B cell (primary cell): Measurements from ENCODE around the gene PIP. TPM values are rescaled to one million over a fixed set of nuclear protein-coding genes. Genes with fewer than 3 reads are reported as not detected.
A peak's percentile ranks its signal among the peaks of the same experiment; 100 is the strongest.
"Not testable (repeated sequence)": the region's sequence is repeated elsewhere in the genome, so short reads cannot be mapped to it uniquely, and the experiment has no call there.

Experiments
- ATAC-seq: fragments of 200-7000 bp; cut with Tn5 transposase; one replicate; pipeline ENCODE4 v1.10.0; 2021; ENCODE audit warnings: low read depth, mild to moderate bottlenecking, moderate number of reproducible peaks, moderate library complexity
- CTCF ChIA-PET: fragments of 350-600 bp; sonication (Branson Sonifier 250); formaldehyde crosslinking; loops from one replicate; lab custom pipeline; 2021; ENCODE audit warnings: antibody characterized with exemption, inconsistent platforms; lab: Charles Lee
- POLR2A ChIA-PET: fragments of 350-600 bp; sonication (Branson Sonifier 250); formaldehyde crosslinking; loops from one replicate; lab custom pipeline; 2021; ENCODE audit warnings: antibody characterized with exemption; lab: Charles Lee
- DNase-seq: peaks from one replicate; pipeline ENCODE4 v3.0.0; 2013
- H2AFZ ChIP-seq: 2 replicates; pipeline ENCODE4 v1.6.1; 2012; ENCODE audit warnings: mild to moderate bottlenecking, low read depth, low read length; ENCODE audit not compliant: insufficient read depth, poor library complexity, severe bottlenecking
- H3K27ac ChIP-seq, 2 donors: 1 replicate in 1 of 2; 2 replicates in 1 of 2; pipeline ENCODE4 v1.5.1; 2012 to 2013; ENCODE audit warnings: low read length in 2 of 2, mild to moderate bottlenecking in 2 of 2, moderate library complexity in 1 of 2
- H3K27me3 ChIP-seq, 4 experiments: fragments of 200-600 bp in 1 of 4; sonication (generic) in 1 of 4; replicated peaks in 1 of 4; 1 replicate in 2 of 4; 2 replicates in 2 of 4; pipeline versions ENCODE4 v1.6.1 to v1.7.0; 2013 to 2016; ENCODE audit warnings: low read length in 3 of 4, mild to moderate bottlenecking in 2 of 4, mixed read lengths in 1 of 4, moderate library complexity in 1 of 4; ENCODE audit not compliant: insufficient read depth in 4 of 4, control insufficient read depth in 3 of 4; ENCODE audit errors: control extremely low read depth in 1 of 4
- H3K36me3 ChIP-seq, 2 experiments: replicated peaks in 1 of 2; 1 replicate in 1 of 2; 2 replicates in 1 of 2; pipeline versions ENCODE4 v1.6.1 to v1.7.1; 2013; ENCODE audit warnings: low read length in 1 of 2; ENCODE audit not compliant: insufficient read depth in 2 of 2, control insufficient read depth in 1 of 2; ENCODE audit errors: control extremely low read depth in 1 of 2, extremely low read depth in 1 of 2
- H3K4me1 ChIP-seq, 2 donors: fragments of 200-600 bp in 1 of 2; sonication (generic) in 1 of 2; 1 replicate in 1 of 2; 2 replicates in 1 of 2; pipeline versions ENCODE4 v1.5.1 to v1.6.1; 2013 to 2017; ENCODE audit warnings: low read length in 2 of 2; ENCODE audit not compliant: control insufficient read depth in 2 of 2, insufficient read depth in 2 of 2
- H3K4me2 ChIP-seq: replicated peaks from 2 replicates; pipeline ENCODE3; 2012; ENCODE audit warnings: mild to moderate bottlenecking, low read depth, low read length; ENCODE audit not compliant: poor library complexity, severe bottlenecking
- H3K4me3 ChIP-seq, 5 experiments: fragments of 200-600 bp in 1 of 5; sonication (generic) in 1 of 5; 1 replicate in 3 of 5; 2 replicates in 2 of 5; pipeline versions ENCODE4 v1.5.1 to v1.7.0; 2011 to 2016; ENCODE audit warnings: low read length in 4 of 5, mild to moderate bottlenecking in 4 of 5, low read depth in 2 of 5, control low read depth in 1 of 5, moderate library complexity in 1 of 5; ENCODE audit not compliant: insufficient read depth in 1 of 5; ENCODE audit errors: control extremely low read depth in 1 of 5, extremely low read depth in 1 of 5
- H3K79me2 ChIP-seq: fragments of 200-600 bp; sonication (generic); one replicate; pipeline ENCODE4 v1.6.0; 2016; ENCODE audit warnings: low read length; ENCODE audit not compliant: control insufficient read depth, insufficient read depth
- H3K9ac ChIP-seq: fragments of 200-600 bp; sonication (generic); 2 replicates; pipeline ENCODE4 v1.6.1; 2017; ENCODE audit warnings: mild to moderate bottlenecking, low read length, moderate library complexity
- H3K9me3 ChIP-seq, 3 donors: one replicate each; pipeline versions ENCODE4 v1.6.1 to v1.7.1; 2013; ENCODE audit warnings: low read length in 2 of 3; ENCODE audit not compliant: control insufficient read depth in 2 of 3, insufficient read depth in 1 of 3; ENCODE audit errors: control extremely low read depth in 1 of 3
- H4K20me1 ChIP-seq: 2 replicates; pipeline ENCODE4 v1.6.0; 2012; ENCODE audit warnings: mild to moderate bottlenecking, low read length; ENCODE audit not compliant: insufficient read depth, control insufficient read depth, poor library complexity, severe bottlenecking
- H3K27ac Mint-ChIP-seq: one replicate; pipeline ENCODE4 v1.8.0; 2021; ENCODE audit warnings: mixed read lengths
- H3K27me3 Mint-ChIP-seq: one replicate; pipeline ENCODE4 v1.8.0; 2021; ENCODE audit warnings: mixed read lengths
- H3K4me1 Mint-ChIP-seq: one replicate; pipeline ENCODE4 v1.8.0; 2021; ENCODE audit warnings: mixed read lengths
- H3K4me3 Mint-ChIP-seq: one replicate; pipeline ENCODE4 v1.8.0; 2021; ENCODE audit warnings: mixed read lengths
- H3K9me3 Mint-ChIP-seq: one replicate; pipeline ENCODE4 v1.8.0; 2022; ENCODE audit warnings: mixed read lengths; ENCODE audit not compliant: insufficient read depth
- CTCF ChIP-seq: fragments of 200-600 bp; IDR thresholded peaks from one replicate; pipeline ENCODE4 v1.8.0; 2022; ENCODE audit warnings: antibody characterized with exemption, mild to moderate bottlenecking
- EZH2 ChIP-seq: IDR thresholded peaks from 2 replicates; pipeline ENCODE4 v1.6.1; 2012; ENCODE audit warnings: borderline replicate concordance, low read depth, mild to moderate bottlenecking, moderate library complexity, low read length; ENCODE audit not compliant: insufficient read depth, poor library complexity, severe bottlenecking
- WGBS: methylation state at CpG from one replicate; pipeline ENCODE4 v1.1.5; 2013; ENCODE audit warnings: missing lambda C conversion rate; ENCODE audit not compliant: insufficient coverage; 5-methylcytosine and 5-hydroxymethylcytosine counted together
- intact Hi-C: fragments of 100-400 bp; cut with micrococcal nuclease; formaldehyde crosslinking; loops from one replicate; pipeline ENCODE4 v1.10.0; 2022
- polyA minus RNA-seq: library from RNA; depleted of rRNA, polyadenylated mRNA; stranded (reverse); fragments of >200 nt; gene quantifications from 2 replicates; pipeline ENCODE4 v1.2.3, GENCODE V29; 2012
- polyA plus RNA-seq: library from polyadenylated mRNA; depleted of rRNA; stranded (reverse); fragments of >200 nt; gene quantifications from 2 replicates; pipeline ENCODE4 v1.2.3, GENCODE V29; 2012
- total RNA-seq, 2 donors: library from RNA; stranded (reverse); fragments of 120-200 nt in 1 of 2; gene quantifications; 1 replicate in 1 of 2; 2 replicates in 1 of 2; pipeline versions ENCODE4 v1.2.3 to v1.2.4, GENCODE V29; 2013 to 2022

The PIP gene
- total RNA-seq (not detected in 2 replicates), polyA plus RNA-seq (not detected in 2 replicates), polyA minus RNA-seq (not detected in 2 replicates)
- total RNA-seq (2013), result 0.12 TPM

GRCh38 chr7:143131781-143132180, at the start of gene PIP:
TSS of gene PIP (plus strand) at chr7:143132077. CDS start at chr7:143132117, 40 bp downstream.
- POLR2A ChIA-PET, result no interaction called here
- no peak within 1 kb of the TSS for H3K27ac Mint-ChIP-seq
- WGBS, result 83% methylated on average over 2 of the region's 4 CpGs
- H3K27me3 Mint-ChIP-seq, result no peaks in the 10 kb centered on the region
- H3K4me3 Mint-ChIP-seq, result no peak within 1 kb of the TSS
- H4K20me1 ChIP-seq, result no peaks in the 10 kb centered on the region
- peaks cover 0 to 3% of the 10 kb centered on the region in 2 donors for H3K4me1 ChIP-seq
- H2AFZ ChIP-seq, result no peak within 1 kb of the TSS
- no peak within 1 kb of the TSS for H3K4me2 ChIP-seq
- no peaks in the 10 kb centered on the region for H3K36me3 ChIP-seq
- intact Hi-C loops, result no loop called here
- CTCF ChIA-PET, result interaction anchor here (1.1 kb wide), 1 partner anchor 83 kb away, joined by 3 read pairs; no protein-coding TSS in a partner anchor
- no peak within 1 kb of the TSS for H3K9ac ChIP-seq
- H3K9me3 Mint-ChIP-seq, result no peaks in the 10 kb centered on the region
- H3K79me2 ChIP-seq, result no peaks in the 10 kb centered on the region
- peaks cover 19% of the 10 kb centered on the region for H3K4me1 Mint-ChIP-seq
- no peaks in the 10 kb centered on the region for H3K9me3 ChIP-seq
- DNase-seq, result no peak
- TF ChIP-seq EZH2 (no peak), CTCF (no peak)
- H3K4me3 ChIP-seq, result no peak within 1 kb of the TSS
- no peak within 1 kb of the TSS for H3K27ac ChIP-seq
- no peak for ATAC-seq
- H3K27me3 ChIP-seq, result no peaks in the 10 kb centered on the region

DNA sequence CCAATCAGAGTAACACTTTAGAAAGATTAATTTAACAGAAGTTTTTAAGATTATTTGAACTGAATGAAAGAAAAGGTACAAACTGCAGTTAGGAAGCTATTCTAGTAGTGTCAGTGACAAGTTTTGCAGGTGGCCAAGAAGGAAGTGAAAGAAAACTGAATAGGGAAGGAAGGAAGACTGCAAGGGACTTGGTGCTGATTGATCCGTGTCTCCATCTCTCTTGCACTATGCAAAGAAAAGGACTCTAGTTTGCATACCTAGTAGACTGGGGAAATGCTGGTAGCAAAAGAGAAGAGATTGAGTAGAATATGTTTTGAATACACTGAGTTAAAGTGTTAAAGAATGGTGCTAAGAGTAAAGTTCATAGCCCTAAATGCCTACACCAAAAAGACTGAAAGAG, 46.8 kb upstream of the PIP start:
- H3K27ac Mint-ChIP-seq, result peak overlapping the region; percentile 84
- ChIA-PET POLR2A (no interaction called here), CTCF (interaction anchor here (1.0 to 2.4 kb wide), 3 partner anchors 76 to 98 kb away, joined by 3 to 11 read pairs (median 3); partner anchors contain the start of gene TAS2R39)
- WGBS, result 0% methylated on average over 1 of the region's 1 CpG
- Histone ChIP-seq H3K36me3 (no peaks in the 10 kb centered on the region), H2AFZ (no peak overlapping the region), H3K27me3 (no peaks in the 10 kb centered on the region), H3K4me1 (peaks cover 34 to 40% of the 10 kb centered on the region in 2 donors), H4K20me1 (no peaks in the 10 kb centered on the region), H3K27ac (peak overlapping the region; percentile 73 to 84), H3K79me2 (no peaks in the 10 kb centered on the region), H3K4me3 (peak overlapping the region in 2 of 5 experiments; percentile 5 to 46), H3K4me2 (peak overlapping the region; percentile 58), H3K9ac (peak overlapping the region; percentile 32), H3K9me3 (peaks cover 10 to 31% (median 14%) of the 10 kb centered on the region in 3 donors)
- H3K4me1 Mint-ChIP-seq, result peaks cover 47% of the 10 kb centered on the region
- intact Hi-C loops, result loop anchor here (2.0 to 5.0 kb wide), 3 partner anchors 37 to 122 kb away; no protein-coding TSS in a partner anchor
- TF ChIP-seq CTCF (no peak), EZH2 (no peak)
- peaks cover 24% of the 10 kb centered on the region for H3K9me3 Mint-ChIP-seq
- ATAC-seq (peak; percentile 96), DNase-seq (peak; percentile 86)
- H3K27me3 Mint-ChIP-seq, result no peaks in the 10 kb centered on the region
- peak overlapping the region; percentile 68 for H3K4me3 Mint-ChIP-seq

GRCh38 chr7:143085610-143086009, 46.3 kb upstream of the PIP start:
- peak overlapping the region; percentile 68 for H3K4me3 Mint-ChIP-seq

More at GRCh38 chr7:143085610-143086009, 46.3 kb upstream of the PIP start:
- not testable (repeated sequence) for H4K20me1 ChIP-seq, H2AFZ ChIP-seq, H3K79me2 ChIP-seq, H3K27me3 Mint-ChIP-seq, H3K36me3 ChIP-seq, H3K27me3 ChIP-seq
- peaks cover 10 to 31% (median 14%) of the 10 kb centered on the region in 3 donors for H3K9me3 ChIP-seq
- H3K27ac ChIP-seq, result peak overlapping the region; percentile 73 to 84
- ChIA-PET POLR2A (interaction anchor here (0.7 kb wide), 2 partner anchors 285 to 888 kb away, joined by 4 to 6 read pairs; no protein-coding TSS in a partner anchor), CTCF (interaction anchor here (0.7 kb wide), 1 partner anchor 603 kb away, joined by 3 read pairs; no protein-coding TSS in a partner anchor)
- peaks cover 47% of the 10 kb centered on the region for H3K4me1 Mint-ChIP-seq
- H3K27ac Mint-ChIP-seq, result peak overlapping the region; percentile 84
- peak overlapping the region; percentile 32 for H3K9ac ChIP-seq
- H3K4me3 ChIP-seq, result peak overlapping the region in 2 of 5 experiments; percentile 5 to 46
- intact Hi-C loops, result loop anchor here (2.0 to 5.0 kb wide), 3 partner anchors 37 to 122 kb away; no protein-coding TSS in a partner anchor
- ATAC-seq (peak; percentile 45), DNase-seq (peak; percentile 60)
- H3K4me1 ChIP-seq, result peaks cover 34 to 40% of the 10 kb centered on the region in 2 donors
- peak overlapping the region; percentile 58 for H3K4me2 ChIP-seq
- H3K9me3 Mint-ChIP-seq, result peaks cover 24% of the 10 kb centered on the region
- WGBS, result no CpG with 5 or more reads among the region's 3 CpGs
